NT2/D1 (cell line): ENCODE results near the gene UPK3BL2.
"Not testable (repeated sequence)": the region's sequence is repeated elsewhere in the genome, so short reads cannot be mapped to it uniquely, and the experiment has no call there.

ENCODE experiments used
- SUZ12 ChIP-seq: IDR thresholded peaks from 2 replicates; pipeline ENCODE4 v1.6.1; 2011; ENCODE audit not compliant: insufficient read length, insufficient read depth; ENCODE audit errors: extremely low read depth
- YY1 ChIP-seq: IDR thresholded peaks from 2 replicates; pipeline ENCODE4 v1.6.1; 2011; ENCODE audit not compliant: insufficient read length, insufficient read depth

DNA sequence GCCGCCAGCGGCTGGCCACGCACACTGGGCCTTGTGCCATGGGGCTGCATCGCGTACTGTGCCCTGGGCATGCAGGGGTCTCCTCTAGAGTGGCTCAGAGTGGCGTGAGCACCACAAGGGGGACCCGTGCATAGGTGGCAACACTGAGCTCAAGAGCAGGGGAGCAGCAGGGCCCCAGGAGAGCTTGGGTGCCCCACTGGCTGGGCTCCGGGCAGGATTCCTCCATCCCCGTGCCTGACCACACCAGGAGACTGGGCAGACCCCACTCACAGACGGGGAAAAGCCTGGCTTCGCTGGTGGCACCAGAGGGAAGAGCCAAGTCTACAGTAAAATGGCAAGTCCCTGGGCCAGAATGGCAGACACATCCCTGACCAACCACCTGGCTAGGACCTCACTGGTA is 25.1 kb upstream of the UPK3BL2 start:
- not testable (repeated sequence) for TF ChIP-seq SUZ12, YY1
